GM23338 (cell line): ENCODE measurements around the gene LOXL3. TPM values are rescaled to one million over a fixed set of nuclear protein-coding genes. Genes with fewer than 3 reads are reported as not detected.
A peak's percentile ranks its signal among the peaks of the same experiment; 100 is the strongest.

Experiments used
- ATAC-seq: fragments of 200-7000 bp; cut with Tn5 transposase; 3 replicates; pipeline ENCODE4 v1.9.1; 2020
- DNase-seq: peaks from one replicate; pipeline ENCODE4 v3.0.0-alpha.2; 2015; ENCODE audit warnings: low spot score
- H2AFZ ChIP-seq: fragments of 200-600 bp; sonication (generic); 2 replicates; pipeline ENCODE4 v1.8.0; 2016; ENCODE audit warnings: antibody characterized with exemption, mild to moderate bottlenecking, moderate library complexity
- H3F3A ChIP-seq: fragments of 200-600 bp; sonication (generic); replicated peaks from 2 replicates; pipeline ENCODE4 v1.8.0; 2017; ENCODE audit warnings: antibody characterized with exemption, mixed run types, low read depth
- H3K27ac ChIP-seq: fragments of 200-600 bp; sonication (generic); 2 replicates; pipeline ENCODE4 v1.6.1; 2016; ENCODE audit warnings: low read depth
- H3K27me3 ChIP-seq: fragments of 200-600 bp; sonication (generic); 2 replicates; pipeline ENCODE4 v1.8.0; 2016; ENCODE audit warnings: mild to moderate bottlenecking, mixed run types, moderate library complexity; ENCODE audit not compliant: insufficient read depth
- H3K36me3 ChIP-seq: fragments of 200-600 bp; sonication (generic); 2 replicates; pipeline ENCODE4 v1.8.0; 2016; ENCODE audit warnings: mild to moderate bottlenecking; ENCODE audit not compliant: insufficient read depth
- H3K4me1 ChIP-seq: fragments of 200-600 bp; sonication (generic); 2 replicates; pipeline ENCODE4 v1.8.0; 2016; ENCODE audit warnings: mild to moderate bottlenecking, moderate library complexity; ENCODE audit not compliant: insufficient read depth
- H3K4me2 ChIP-seq: fragments of 200-600 bp; sonication (generic); 2 replicates; pipeline ENCODE4 v1.7.1; 2017; ENCODE audit warnings: mixed run types
- H3K4me3 ChIP-seq: fragments of 200-600 bp; sonication (generic); 2 replicates; pipeline ENCODE4 v1.6.1; 2016; ENCODE audit warnings: mixed run types
- H3K79me2 ChIP-seq: fragments of 200-600 bp; sonication (generic); replicated peaks from 2 replicates; pipeline ENCODE4 v1.8.0; 2017; ENCODE audit warnings: mild to moderate bottlenecking; ENCODE audit not compliant: insufficient read depth
- H3K9me2 ChIP-seq: fragments of 200-600 bp; sonication (generic); 2 replicates; pipeline ENCODE4 v1.8.0; 2017; ENCODE audit not compliant: insufficient read depth
- H4K20me1 ChIP-seq: fragments of 200-600 bp; sonication (generic); replicated peaks from 2 replicates; pipeline ENCODE4 v1.8.0; 2017; ENCODE audit warnings: mild to moderate bottlenecking; ENCODE audit not compliant: insufficient read depth
- H3K27ac Mint-ChIP-seq: 2 replicates; pipeline ENCODE4 v1.8.0; 2020; ENCODE audit warnings: inconsistent platforms, mild to moderate bottlenecking, moderate library complexity, mixed read lengths
- H3K27me3 Mint-ChIP-seq: 3 replicates; pipeline ENCODE4 v1.8.0; 2022; ENCODE audit warnings: low read depth, mild to moderate bottlenecking, moderate library complexity, mixed read lengths, inconsistent platforms; ENCODE audit not compliant: insufficient read depth, poor library complexity
- H3K36me3 Mint-ChIP-seq: 3 replicates; pipeline ENCODE4 v1.8.0; 2021; ENCODE audit warnings: low read depth, mild to moderate bottlenecking, inconsistent platforms, moderate library complexity, mixed read lengths
- H3K4me1 Mint-ChIP-seq: 3 replicates; pipeline ENCODE4 v1.8.0; 2020; ENCODE audit warnings: mild to moderate bottlenecking, inconsistent platforms, mixed read lengths
- H3K4me3 Mint-ChIP-seq: 3 replicates; pipeline ENCODE4 v1.8.0; 2021; ENCODE audit warnings: moderate library complexity, mild to moderate bottlenecking, inconsistent platforms, mixed read lengths
- H3K9me3 Mint-ChIP-seq: 3 replicates; pipeline ENCODE4 v1.8.0; 2020; ENCODE audit warnings: moderate library complexity, mild to moderate bottlenecking, inconsistent platforms, mixed read lengths
- CREB1 ChIP-seq: fragments of 250-450 bp; sonication (Bioruptor Pico); IDR thresholded peaks from 2 replicates; pipeline ENCODE4 v1.5.0; 2020; ENCODE audit warnings: low read depth, mild to moderate bottlenecking, moderate library complexity
- EZH2 ChIP-seq: fragments of 200-600 bp; sonication (generic); IDR thresholded peaks from one replicate; pipeline ENCODE4 v1.8.0; 2017; ENCODE audit warnings: antibody characterized with exemption, mild to moderate bottlenecking, low read depth; ENCODE audit not compliant: unreplicated experiment
- EZH2phosphoT487 ChIP-seq: fragments of 200-600 bp; sonication (generic); IDR thresholded peaks from one replicate; pipeline ENCODE4 v1.8.1; 2018; ENCODE audit warnings: antibody characterized with exemption; ENCODE audit not compliant: unreplicated experiment
- NANOG ChIP-seq: IDR thresholded peaks from 2 replicates; pipeline ENCODE4 v1.6.1; 2016; ENCODE audit warnings: antibody characterized with exemption, borderline replicate concordance
- STAT1 ChIP-seq: IDR thresholded peaks from one replicate; pipeline ENCODE4 v1.6.1; 2016; ENCODE audit warnings: antibody characterized with exemption; ENCODE audit not compliant: unreplicated experiment
- ZNF331 ChIP-seq: fragments of 250-450 bp; sonication (Bioruptor Pico); IDR thresholded peaks from 2 replicates; pipeline ENCODE4 v1.5.0; 2020; ENCODE audit warnings: low read depth, mild to moderate bottlenecking, moderate library complexity
- polyA plus RNA-seq: library from polyadenylated mRNA; unstranded; fragments of >200 nt; fragmentation: Nextera tagmentation; extraction: Ambion mirVana; gene quantifications from 2 replicates; pipeline ENCODE4 v1.2.1, GENCODE V29; 2016
- total RNA-seq: library from RNA; depleted of rRNA; stranded (reverse); fragments of >200 nt; shearing (Covaris generic); gene quantifications from 2 replicates; pipeline ENCODE4 v1.2.3, GENCODE V29; 2014
- TF ChIP-seq, protein P1 (sequence below): fragments of 250-450 bp; sonication (Bioruptor Pico); IDR thresholded peaks from 2 replicates; pipeline ENCODE4 v1.5.0; 2020; ENCODE audit warnings: mild to moderate bottlenecking, moderate library complexity

The LOXL3 gene
- total and polyA plus RNA-seq, 2 experiments from 2014 or later = 4.7 to 14.9 TPM

- Mint-ChIP-seq H3K36me3 (peaks cover 8% of the 10 kb centered on the region), H3K27ac (no peak overlapping the region), H3K9me3 (peaks cover 24% of the 10 kb centered on the region), H3K4me3 (peak overlapping the region; percentile 70), H3K27me3 (peaks cover 90% of the 10 kb centered on the region), H3K4me1 (peaks cover 11% of the 10 kb centered on the region)
- H3K27ac ChIP-seq = no peak overlapping the region
- H3K36me3 ChIP-seq = no peaks in the 10 kb centered on the region
- no peak for TF ChIP-seq NANOG
- TF ChIP-seq EZH2 = peak; percentile 93
- TF ChIP-seq, protein P1, sequence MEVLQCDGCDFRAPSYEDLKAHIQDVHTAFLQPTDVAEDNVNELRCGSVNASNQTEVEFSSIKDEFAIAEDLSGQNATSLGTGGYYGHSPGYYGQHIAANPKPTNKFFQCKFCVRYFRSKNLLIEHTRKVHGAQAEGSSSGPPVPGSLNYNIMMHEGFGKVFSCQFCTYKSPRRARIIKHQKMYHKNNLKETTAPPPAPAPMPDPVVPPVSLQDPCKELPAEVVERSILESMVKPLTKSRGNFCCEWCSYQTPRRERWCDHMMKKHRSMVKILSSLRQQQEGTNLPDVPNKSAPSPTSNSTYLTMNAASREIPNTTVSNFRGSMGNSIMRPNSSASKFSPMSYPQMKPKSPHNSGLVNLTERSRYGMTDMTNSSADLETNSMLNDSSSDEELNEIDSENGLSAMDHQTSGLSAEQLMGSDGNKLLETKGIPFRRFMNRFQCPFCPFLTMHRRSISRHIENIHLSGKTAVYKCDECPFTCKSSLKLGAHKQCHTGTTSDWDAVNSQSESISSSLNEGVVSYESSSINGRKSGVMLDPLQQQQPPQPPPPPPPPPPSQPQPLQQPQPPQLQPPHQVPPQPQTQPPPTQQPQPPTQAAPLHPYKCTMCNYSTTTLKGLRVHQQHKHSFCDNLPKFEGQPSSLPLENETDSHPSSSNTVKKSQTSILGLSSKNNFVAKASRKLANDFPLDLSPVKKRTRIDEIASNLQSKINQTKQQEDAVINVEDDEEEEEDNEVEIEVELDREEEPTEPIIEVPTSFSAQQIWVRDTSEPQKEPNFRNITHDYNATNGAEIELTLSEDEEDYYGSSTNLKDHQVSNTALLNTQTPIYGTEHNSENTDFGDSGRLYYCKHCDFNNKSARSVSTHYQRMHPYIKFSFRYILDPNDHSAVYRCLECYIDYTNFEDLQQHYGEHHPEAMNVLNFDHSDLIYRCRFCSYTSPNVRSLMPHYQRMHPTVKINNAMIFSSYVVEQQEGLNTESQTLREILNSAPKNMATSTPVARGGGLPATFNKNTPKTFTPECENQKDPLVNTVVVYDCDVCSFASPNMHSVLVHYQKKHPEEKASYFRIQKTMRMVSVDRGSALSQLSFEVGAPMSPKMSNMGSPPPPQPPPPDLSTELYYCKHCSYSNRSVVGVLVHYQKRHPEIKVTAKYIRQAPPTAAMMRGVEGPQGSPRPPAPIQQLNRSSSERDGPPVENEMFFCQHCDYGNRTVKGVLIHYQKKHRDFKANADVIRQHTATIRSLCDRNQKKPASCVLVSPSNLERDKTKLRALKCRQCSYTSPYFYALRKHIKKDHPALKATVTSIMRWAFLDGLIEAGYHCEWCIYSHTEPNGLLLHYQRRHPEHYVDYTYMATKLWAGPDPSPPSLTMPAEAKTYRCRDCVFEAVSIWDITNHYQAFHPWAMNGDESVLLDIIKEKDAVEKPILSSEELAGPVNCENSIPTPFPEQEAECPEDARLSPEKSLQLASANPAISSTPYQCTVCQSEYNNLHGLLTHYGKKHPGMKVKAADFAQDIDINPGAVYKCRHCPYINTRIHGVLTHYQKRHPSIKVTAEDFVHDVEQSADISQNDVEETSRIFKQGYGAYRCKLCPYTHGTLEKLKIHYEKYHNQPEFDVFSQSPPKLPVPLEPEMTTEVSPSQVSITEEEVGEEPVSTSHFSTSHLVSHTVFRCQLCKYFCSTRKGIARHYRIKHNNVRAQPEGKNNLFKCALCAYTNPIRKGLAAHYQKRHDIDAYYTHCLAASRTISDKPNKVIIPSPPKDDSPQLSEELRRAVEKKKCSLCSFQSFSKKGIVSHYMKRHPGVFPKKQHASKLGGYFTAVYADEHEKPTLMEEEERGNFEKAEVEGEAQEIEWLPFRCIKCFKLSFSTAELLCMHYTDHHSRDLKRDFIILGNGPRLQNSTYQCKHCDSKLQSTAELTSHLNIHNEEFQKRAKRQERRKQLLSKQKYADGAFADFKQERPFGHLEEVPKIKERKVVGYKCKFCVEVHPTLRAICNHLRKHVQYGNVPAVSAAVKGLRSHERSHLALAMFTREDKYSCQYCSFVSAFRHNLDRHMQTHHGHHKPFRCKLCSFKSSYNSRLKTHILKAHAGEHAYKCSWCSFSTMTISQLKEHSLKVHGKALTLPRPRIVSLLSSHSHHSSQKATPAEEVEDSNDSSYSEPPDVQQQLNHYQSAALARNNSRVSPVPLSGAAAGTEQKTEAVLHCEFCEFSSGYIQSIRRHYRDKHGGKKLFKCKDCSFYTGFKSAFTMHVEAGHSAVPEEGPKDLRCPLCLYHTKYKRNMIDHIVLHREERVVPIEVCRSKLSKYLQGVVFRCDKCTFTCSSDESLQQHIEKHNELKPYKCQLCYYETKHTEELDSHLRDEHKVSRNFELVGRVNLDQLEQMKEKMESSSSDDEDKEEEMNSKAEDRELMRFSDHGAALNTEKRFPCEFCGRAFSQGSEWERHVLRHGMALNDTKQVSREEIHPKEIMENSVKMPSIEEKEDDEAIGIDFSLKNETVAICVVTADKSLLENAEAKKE (CRISPR knock-in tag) = no peak
- TF ChIP-seq EZH2phosphoT487 = peak; percentile 68
- peak; percentile 45 for TF ChIP-seq CREB1 (CRISPR knock-in tag)
- no peak for TF ChIP-seq STAT1
- no peak for TF ChIP-seq ZNF331 (CRISPR knock-in tag)
- peak overlapping the region; percentile 57 for H3K4me3 ChIP-seq
- DNase-seq = peak; percentile 69
- H3K9me2 ChIP-seq = peaks cover 7% of the 10 kb centered on the region
- no peaks in the 10 kb centered on the region for H3K79me2 ChIP-seq
- H3K27me3 ChIP-seq = peaks cover 100% of the 10 kb centered on the region
- ATAC-seq = peak; percentile 37
- peaks cover 5% of the 10 kb centered on the region; the same call in 1 of the 2 replicates for H3F3A ChIP-seq
- H3K4me1 ChIP-seq = peaks cover 15% of the 10 kb centered on the region; the same call in 1 of the 2 replicates
- H4K20me1 ChIP-seq = no peaks in the 10 kb centered on the region; the same call in 1 of the 2 replicates
- peak overlapping the region; percentile 80 for H3K4me2 ChIP-seq
- H2AFZ ChIP-seq = peak overlapping the region; percentile 94
Measured at GRCh38 chr2:74515271-74515980, 38.3 kb downstream of the LOXL3 start.
